Astrocyte (in vitro differentiated cells and primary cell): ENCODE data around the gene MAGEB1. TPM values are rescaled to one million over a fixed set of nuclear protein-coding genes. Genes with fewer than 3 reads are reported as not detected.

Experiments
- DNase-seq: peaks from one replicate; pipeline ENCODE4 v3.0.0-alpha.2; 2010; ENCODE audit warnings: low read depth
- FAIRE-seq: peaks from 2 replicates; lab custom pipeline; 2011; peaks lifted over from hg19 to GRCh38; lab: Jason Lieb, UNC
- H2AFZ ChIP-seq: 2 replicates; pipeline ENCODE4 v1.6.0; 2012; ENCODE audit warnings: low read depth, low read length, inconsistent platforms
- H3K27ac ChIP-seq: 2 replicates; pipeline ENCODE4 v1.5.1; 2011; ENCODE audit warnings: low read depth, low read length, inconsistent platforms
- H3K27me3 ChIP-seq: 2 replicates; pipeline ENCODE4 v1.6.0; 2011; ENCODE audit warnings: low read length, inconsistent platforms; ENCODE audit not compliant: insufficient read depth
- H3K36me3 ChIP-seq: 2 replicates; pipeline ENCODE4 v1.5.1; 2011; ENCODE audit warnings: low read length, inconsistent platforms; ENCODE audit not compliant: insufficient read depth
- H3K4me1 ChIP-seq: 2 replicates; pipeline ENCODE4 v1.5.1; 2011; ENCODE audit warnings: low read length, inconsistent platforms; ENCODE audit not compliant: insufficient read depth
- H3K4me2 ChIP-seq: 2 replicates; pipeline ENCODE4 v1.6.0; 2012; ENCODE audit warnings: low read length, inconsistent platforms
- H3K4me3 ChIP-seq: 2 replicates; pipeline ENCODE4 v1.5.1; 2011; ENCODE audit warnings: low read depth, mild to moderate bottlenecking, low read length, inconsistent platforms; ENCODE audit not compliant: insufficient read depth
- H3K79me2 ChIP-seq: 2 replicates; pipeline ENCODE4 v1.6.0; 2012; ENCODE audit warnings: mild to moderate bottlenecking, low read length, inconsistent platforms; ENCODE audit not compliant: insufficient read depth
- H3K9ac ChIP-seq: 2 replicates; pipeline ENCODE4 v1.6.0; 2012; ENCODE audit warnings: mild to moderate bottlenecking, low read length, inconsistent platforms
- H3K9me3 ChIP-seq: 2 replicates; pipeline ENCODE4 v1.5.1; 2012; ENCODE audit warnings: low read depth, mild to moderate bottlenecking, low read length, inconsistent platforms; ENCODE audit not compliant: insufficient read depth
- H4K20me1 ChIP-seq: 2 replicates; pipeline ENCODE4 v1.6.0; 2012; ENCODE audit warnings: low read length, inconsistent platforms; ENCODE audit not compliant: insufficient read depth
- H3K27ac Mint-ChIP-seq: one replicate; pipeline ENCODE4 v1.8.0; 2021; ENCODE audit warnings: mild to moderate bottlenecking, mixed read lengths; ENCODE audit not compliant: unreplicated experiment
- H3K27me3 Mint-ChIP-seq: one replicate; pipeline ENCODE4 v1.8.0; 2021; ENCODE audit warnings: low read depth, mixed read lengths; ENCODE audit not compliant: unreplicated experiment
- H3K36me3 Mint-ChIP-seq: one replicate; pipeline ENCODE4 v1.8.0; 2021; ENCODE audit warnings: low read depth, mixed read lengths; ENCODE audit not compliant: unreplicated experiment
- H3K4me1 Mint-ChIP-seq: one replicate; pipeline ENCODE4 v1.8.0; 2021; ENCODE audit warnings: low read depth, mixed read lengths; ENCODE audit not compliant: unreplicated experiment
- H3K4me3 Mint-ChIP-seq: one replicate; pipeline ENCODE4 v1.8.0; 2021; ENCODE audit warnings: mild to moderate bottlenecking, moderate library complexity, mixed read lengths; ENCODE audit not compliant: unreplicated experiment
- H3K9me3 Mint-ChIP-seq: one replicate; pipeline ENCODE4 v1.8.0; 2021; ENCODE audit warnings: mild to moderate bottlenecking, mixed read lengths; ENCODE audit not compliant: unreplicated experiment
- CTCF ChIP-seq: IDR thresholded peaks from 2 replicates; pipeline ENCODE4 v1.5.1; 2011; ENCODE audit warnings: low read depth, mild to moderate bottlenecking, inconsistent platforms, low read length, moderate library complexity; ENCODE audit not compliant: insufficient read depth
- EZH2 ChIP-seq: IDR thresholded peaks from 2 replicates; pipeline ENCODE4 v1.6.1; 2012; ENCODE audit warnings: mild to moderate bottlenecking, low read length, inconsistent platforms; ENCODE audit not compliant: insufficient read depth
- total RNA-seq: library from RNA; stranded (reverse); gene quantifications from 2 replicates; pipeline ENCODE4 v1.2.1, GENCODE V29; 2021

MAGEB1 gene
- total RNA-seq, 1 donor from 2014 or later = not detected

GRCh38 chrX:30241724-30242415, 5.1 kb upstream of the MAGEB1 start, which contains the start of gene MAGEB4:
MAGEB4 (plus strand) TSS chrX:30242000; CDS start chrX:30242136, 136 bp downstream.
- H3K79me2 ChIP-seq = no peaks in the 10 kb centered on the region
- H3K4me3 ChIP-seq = no peak within 1 kb of the TSS
- TF ChIP-seq CTCF (no peak), EZH2 (no peak)
- no peaks in the 10 kb centered on the region for H3K4me1 Mint-ChIP-seq
- H3K4me1 ChIP-seq = no peaks in the 10 kb centered on the region
- no peak within 1 kb of the TSS for H3K27ac Mint-ChIP-seq
- no peaks in the 10 kb centered on the region for H3K27me3 Mint-ChIP-seq
- H3K9me3 Mint-ChIP-seq = no peaks in the 10 kb centered on the region
- H3K27ac ChIP-seq = no peak within 1 kb of the TSS
- no peaks in the 10 kb centered on the region for H4K20me1 ChIP-seq
- no peaks in the 10 kb centered on the region for H3K36me3 Mint-ChIP-seq
- H3K4me3 Mint-ChIP-seq = no peak within 1 kb of the TSS
- H3K4me2 ChIP-seq = no peak within 1 kb of the TSS
- H3K27me3 ChIP-seq = no peaks in the 10 kb centered on the region
- FAIRE-seq (no peak), DNase-seq (no peak)
- H3K36me3 ChIP-seq = no peaks in the 10 kb centered on the region
- no peak within 1 kb of the TSS for H2AFZ ChIP-seq
- H3K9me3 ChIP-seq = no peaks in the 10 kb centered on the region
- no peak within 1 kb of the TSS for H3K9ac ChIP-seq

GRCh38 chrX:30248854-30249253, 1.9 kb downstream of the MAGEB1 start:
- H3K27ac Mint-ChIP-seq = no peak overlapping the region
- no peak for FAIRE-seq
- H3K27ac ChIP-seq = no peak overlapping the region
- H2AFZ ChIP-seq = no peak overlapping the region
- no peak for DNase-seq
- no peak overlapping the region for H3K4me3 ChIP-seq
- TF ChIP-seq EZH2 (no peak), CTCF (no peak)
- H3K4me2 ChIP-seq = no peak overlapping the region
- no peaks in the 10 kb centered on the region for H3K36me3 ChIP-seq
- H4K20me1 ChIP-seq = no peaks in the 10 kb centered on the region
- no peaks in the 10 kb centered on the region for H3K79me2 ChIP-seq
- H3K36me3 Mint-ChIP-seq = no peaks in the 10 kb centered on the region
- H3K4me3 Mint-ChIP-seq = no peak overlapping the region
- no peaks in the 10 kb centered on the region for H3K4me1 Mint-ChIP-seq
- H3K27me3 ChIP-seq = no peaks in the 10 kb centered on the region
- H3K9me3 Mint-ChIP-seq = peaks cover 2% of the 10 kb centered on the region
- H3K4me1 ChIP-seq = no peaks in the 10 kb centered on the region
- H3K27me3 Mint-ChIP-seq = no peaks in the 10 kb centered on the region
- H3K9ac ChIP-seq = no peak overlapping the region
- no peaks in the 10 kb centered on the region for H3K9me3 ChIP-seq

- Histone ChIP-seq H3K27ac (no peak overlapping the region), H3K27me3 (no peaks in the 10 kb centered on the region), H3K36me3 (no peaks in the 10 kb centered on the region), H3K4me3 (no peak overlapping the region), H3K4me1 (no peaks in the 10 kb centered on the region), H3K9ac (no peak overlapping the region), H3K9me3 (no peaks in the 10 kb centered on the region), H3K79me2 (no peaks in the 10 kb centered on the region), H3K4me2 (no peak overlapping the region), H2AFZ (no peak overlapping the region), H4K20me1 (no peaks in the 10 kb centered on the region)
- TF ChIP-seq CTCF = no peak
- no peak for TF ChIP-seq EZH2
- no peak overlapping the region for H3K27ac Mint-ChIP-seq
- H3K4me1 Mint-ChIP-seq = no peaks in the 10 kb centered on the region
- no peak for DNase-seq
- no peak overlapping the region for H3K4me3 Mint-ChIP-seq
- H3K27me3 Mint-ChIP-seq = no peaks in the 10 kb centered on the region
- no peaks in the 10 kb centered on the region for H3K36me3 Mint-ChIP-seq
- FAIRE-seq = no peak
- H3K9me3 Mint-ChIP-seq = peaks cover 7% of the 10 kb centered on the region
These were observed 6.3 kb downstream of the MAGEB1 start for GRCh38 chrX:30253257-30253656.
